ENCODE results near the gene ARHGEF37. TPM values are rescaled to one million over a fixed set of nuclear protein-coding genes. Genes with fewer than 3 reads are reported as not detected.

ARHGEF37 gene
- total RNA-seq, 1 donor from 2014 or later: 0.70 TPM

DNA sequence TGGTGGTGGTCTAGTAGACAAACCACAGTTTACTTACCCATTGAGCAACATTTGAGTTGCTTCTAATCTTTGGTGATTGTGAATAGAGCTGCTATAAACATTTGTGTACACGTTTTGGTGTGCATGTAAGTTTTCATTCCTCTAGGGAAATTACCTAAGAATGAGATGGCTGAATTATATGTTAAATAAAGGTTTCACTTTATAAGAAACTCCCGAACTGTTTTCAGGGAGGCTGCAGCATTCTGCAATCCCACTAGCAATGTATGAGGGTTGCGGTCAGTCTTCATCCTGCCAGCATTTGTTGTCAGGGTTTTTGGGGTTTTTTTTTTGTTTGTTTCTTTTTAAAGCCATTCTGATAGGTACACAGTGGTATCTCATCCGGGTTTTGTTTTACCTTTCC, 103.1 kb downstream of the ARHGEF37 start:
- H3K27me3 Mint-ChIP-seq (ENCODE audit: insufficient read depth): peaks cover 14% of the 10 kb centered on the region
- intact Hi-C loops (cut with micrococcal nuclease): no loop called here
- H3K4me3 Mint-ChIP-seq: no peak overlapping the region
- DNase-seq (ENCODE audit: low spot score): no peak
- no peaks in the 10 kb centered on the region for H3K36me3 Mint-ChIP-seq (ENCODE audit: low read depth)
- no peaks in the 10 kb centered on the region for H3K9me3 Mint-ChIP-seq
- no peaks in the 10 kb centered on the region for H3K4me1 Mint-ChIP-seq (ENCODE audit: low read depth)
- no peak overlapping the region for H3K27ac Mint-ChIP-seq

Other genes with a start within 250 kb of the ARHGEF37 start
- 30.4 and 30.6 TPM in 2 replicates for gene GRPEL2, start 236.0 kb upstream of the ARHGEF37 start, total RNA-seq
- gene PCYOX1L, start 223.5 kb upstream of the ARHGEF37 start, total RNA-seq: 21.9 and 23.4 TPM in 2 replicates
- not detected in 2 replicates for gene IL17B, start 202.2 kb upstream of the ARHGEF37 start, total RNA-seq
- 195 and 205 TPM in 2 replicates for gene CSNK1A1, start 30.1 kb upstream of the ARHGEF37 start, total RNA-seq
- gene PPARGC1B, start 148.8 kb downstream of the ARHGEF37 start, total RNA-seq: 10.6 and 11.1 TPM in 2 replicates

All from activated T-helper 1 cell treated with anti-CD3 and anti-CD28 coated beads, Interleukin-12 subunit alpha, Interleukin-12 subunit beta, Interleukin-2, Interleukin-4 antibody, amounts not matched to agents 30 ng/mL and 10 ng/mL and 1 ng/mL, durations not matched to agents 14 hours and 24 hours and 36 hours (primary cell).